ENCODE results near the gene ZDHHC23.

The ZDHHC23 gene

GRCh38 chr3:113963879-113964278, 16.1 kb downstream of the ZDHHC23 start:
- no peak overlapping the region for H3K4me3 ChIP-seq (ENCODE audit: low read length)
- no peak for DNase-seq (ENCODE audit: low read depth)
- TF ChIP-seq CTCF (conservative IDR thresholded peaks at IDR 0.05; ENCODE audit: low read depth, low read length), result no peak

GRCh38 chr3:113966172-113966571, 18.4 kb downstream of the ZDHHC23 start:
- H3K4me3 ChIP-seq (ENCODE audit: low read length), result no peak overlapping the region
- DNase-seq (ENCODE audit: low read depth), result no peak
- peak; percentile 2 for TF ChIP-seq CTCF (conservative IDR thresholded peaks at IDR 0.05; ENCODE audit: low read depth, low read length)

- no peak for DNase-seq (ENCODE audit: low read depth)
- no peak for TF ChIP-seq CTCF (conservative IDR thresholded peaks at IDR 0.05; ENCODE audit: low read depth, low read length)
- no peak overlapping the region for H3K4me3 ChIP-seq (ENCODE audit: low read length)
Observed at GRCh38 chr3:113968986-113969385, 21.2 kb downstream of the ZDHHC23 start.

- no peak for TF ChIP-seq CTCF (conservative IDR thresholded peaks at IDR 0.05; ENCODE audit: low read depth, low read length)
- H3K4me3 ChIP-seq (ENCODE audit: low read length), result no peak overlapping the region
- no peak for DNase-seq (ENCODE audit: low read depth)
Observed at GRCh38 chr3:113977822-113978221, 30.0 kb downstream of the ZDHHC23 start.

- H3K4me3 ChIP-seq (ENCODE audit: low read length), result no peak overlapping the region
- no peak for DNase-seq (ENCODE audit: low read depth)
- TF ChIP-seq CTCF (conservative IDR thresholded peaks at IDR 0.05; ENCODE audit: low read depth, low read length), result no peak
Observed at GRCh38 chr3:113979916-113980315, 32.1 kb downstream of the ZDHHC23 start.

- H3K4me3 ChIP-seq (ENCODE audit: low read length), result no peak overlapping the region
- TF ChIP-seq CTCF (conservative IDR thresholded peaks at IDR 0.05; ENCODE audit: low read depth, low read length), result no peak
- no peak for DNase-seq (ENCODE audit: low read depth)
Observed at GRCh38 chr3:113981803-113982202, 34.0 kb downstream of the ZDHHC23 start.

GRCh38 chr3:113983544-113983943, 35.7 kb downstream of the ZDHHC23 start:
- no peak for TF ChIP-seq CTCF (conservative IDR thresholded peaks at IDR 0.05; ENCODE audit: low read depth, low read length)
- DNase-seq (ENCODE audit: low read depth), result no peak
- no peak overlapping the region for H3K4me3 ChIP-seq (ENCODE audit: low read length)
